HG03039 (cell line): ENCODE results near the gene FABP7.

Source experiments
- ATAC-seq: cut with Tn5 transposase; IDR thresholded peaks from one replicate; pipeline ENCODE4 v1.9.1; 2021; ENCODE audit warnings: mild to moderate bottlenecking, moderate library complexity; ENCODE audit not compliant: unreplicated experiment

The FABP7 gene

DNA sequence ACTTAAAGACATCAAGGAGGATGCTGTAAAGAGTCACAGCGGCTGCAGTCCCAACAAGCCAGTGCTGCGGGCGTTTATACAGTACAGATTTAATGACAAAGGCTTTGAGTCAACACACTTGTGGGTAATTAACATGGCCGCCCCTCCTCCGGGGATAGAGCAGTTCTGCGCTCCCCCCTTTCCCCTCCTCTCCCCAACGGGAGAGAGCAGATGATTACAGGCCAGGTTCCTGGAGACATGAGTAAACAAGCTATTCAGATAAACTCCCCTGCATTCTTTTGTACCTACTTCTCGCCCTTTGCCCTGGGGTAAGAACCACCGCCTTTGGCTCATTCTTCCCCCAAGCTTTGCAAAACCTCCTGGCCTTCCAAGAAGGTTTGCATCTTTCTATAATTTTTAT is 23.6 kb upstream of the FABP7 start:
- no peak for ATAC-seq

DNA sequence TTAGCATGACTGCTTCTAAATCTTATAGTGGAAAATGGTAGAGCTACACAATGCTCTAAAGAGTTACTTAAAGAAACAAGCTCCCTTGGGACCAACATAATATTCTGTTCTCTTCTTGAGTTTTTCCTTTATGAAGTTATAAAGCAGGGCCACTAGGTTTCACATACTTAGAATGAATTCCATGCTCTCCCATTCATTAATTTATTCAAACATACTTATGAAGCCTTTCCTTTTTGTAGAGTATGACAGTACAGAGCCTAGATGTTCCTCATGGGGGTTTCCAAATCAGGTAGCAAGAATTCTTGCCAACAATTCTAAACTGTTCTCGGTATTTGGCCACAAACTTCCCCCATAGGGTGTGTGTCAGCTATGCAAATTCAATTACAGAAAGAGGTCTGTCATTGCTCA is 20.6 kb upstream of the FABP7 start:
- peak; percentile 99 for ATAC-seq

DNA sequence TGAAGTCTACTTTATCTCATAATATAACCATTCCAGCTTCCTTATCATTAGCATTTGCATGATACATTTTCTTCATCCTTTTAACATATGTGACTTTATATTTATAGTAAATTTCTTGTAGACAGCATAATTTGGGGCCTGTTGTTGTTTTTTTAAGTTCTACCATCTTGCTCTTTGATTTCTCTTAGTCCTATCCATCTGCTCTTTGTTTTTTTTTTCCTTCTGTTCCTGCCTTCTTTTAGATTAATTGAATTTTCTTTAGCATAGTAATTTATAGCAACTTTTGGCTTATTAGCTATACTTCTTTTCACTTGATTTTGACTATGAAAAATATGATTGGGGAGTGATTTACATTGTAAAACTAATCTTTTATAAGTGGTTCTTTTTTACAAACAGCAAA is 19.2 kb upstream of the FABP7 start:
- ATAC-seq, result no peak

DNA sequence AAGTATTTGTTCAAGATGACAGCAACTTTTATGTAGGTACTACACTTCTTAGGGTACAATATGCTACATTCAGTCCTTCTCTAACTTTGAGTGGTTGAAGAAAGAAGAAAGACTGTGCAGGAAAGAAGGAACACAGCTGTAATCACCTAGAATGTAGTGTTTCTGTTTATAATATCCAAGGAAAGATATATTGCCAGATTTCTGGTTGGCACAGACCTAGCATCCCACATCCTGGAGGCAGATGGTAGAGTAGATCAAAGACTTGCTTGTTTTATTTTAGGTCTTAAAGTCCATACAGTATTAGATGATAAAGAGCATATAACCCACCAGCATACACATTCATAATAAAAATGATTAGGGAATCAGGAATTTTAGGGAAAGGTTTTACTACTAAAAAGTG is 13.3 kb upstream of the FABP7 start:
- no peak for ATAC-seq

DNA sequence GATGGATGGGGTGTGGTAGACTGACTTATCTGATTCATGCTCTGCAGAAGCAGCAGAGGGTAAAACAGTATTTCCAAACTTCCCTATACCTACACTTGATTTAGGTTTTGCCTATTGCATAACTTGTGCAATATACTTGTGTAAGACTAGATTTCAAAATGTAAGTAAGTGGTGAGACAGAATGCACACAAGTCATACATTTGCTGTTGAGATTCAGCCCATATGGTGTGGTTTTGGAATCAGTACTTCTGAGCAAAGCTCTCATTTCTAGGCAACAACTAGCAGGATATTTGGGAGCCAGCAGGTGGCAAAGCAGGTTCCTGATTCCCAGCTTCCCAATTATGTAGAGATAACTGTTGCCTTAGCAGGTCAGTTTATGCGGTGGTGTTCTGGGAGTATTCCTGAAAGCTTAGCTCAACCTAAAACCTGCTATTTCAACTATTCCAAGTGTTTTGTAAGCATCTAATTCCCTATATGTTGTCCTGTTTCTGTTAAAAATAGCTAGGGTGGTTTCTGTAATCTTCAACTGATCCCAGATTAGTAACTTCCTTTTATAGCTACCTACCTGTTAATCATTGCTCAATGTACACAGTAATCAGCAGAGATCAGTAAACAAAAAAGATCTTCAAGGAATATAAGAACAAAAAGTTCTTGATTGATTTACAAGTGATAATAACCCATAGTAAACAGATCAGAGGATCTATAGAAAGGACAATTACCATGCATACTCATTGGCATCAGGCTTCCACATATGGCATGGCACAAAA is 8.5 kb upstream of the FABP7 start:
- ATAC-seq, result no peak

DNA sequence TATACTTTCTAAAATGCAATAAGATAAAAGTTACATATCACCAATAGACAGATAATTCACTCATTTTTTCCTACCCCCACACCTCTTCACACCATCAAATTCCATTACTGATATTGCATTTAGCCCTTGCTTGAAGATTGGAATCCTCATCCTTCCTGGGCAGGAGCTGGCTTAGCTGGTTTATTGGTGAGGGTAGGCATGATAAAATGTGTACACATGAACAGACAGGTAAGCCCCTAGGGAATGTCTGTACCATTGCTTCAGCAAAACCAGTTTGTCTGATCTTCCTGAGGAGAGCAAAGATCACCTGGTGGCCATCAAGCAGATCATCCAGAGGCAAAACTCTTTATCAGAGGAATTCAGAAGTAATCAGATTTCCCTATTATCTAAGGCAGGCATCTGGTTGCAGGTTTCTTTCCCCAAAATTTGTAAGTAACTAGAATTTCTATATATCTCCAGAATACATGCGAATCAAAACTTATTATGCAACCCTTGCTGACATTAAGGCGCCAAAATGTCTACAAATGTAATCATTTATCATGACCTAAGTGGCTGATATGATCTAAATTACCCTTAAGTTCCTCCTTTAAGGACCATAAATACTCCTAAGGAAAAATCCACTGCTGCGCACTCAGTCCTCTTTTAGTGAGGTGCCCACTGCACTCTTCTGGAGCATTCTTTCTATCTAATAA is 6.6 kb upstream of the FABP7 start:
- ATAC-seq, result no peak

DNA sequence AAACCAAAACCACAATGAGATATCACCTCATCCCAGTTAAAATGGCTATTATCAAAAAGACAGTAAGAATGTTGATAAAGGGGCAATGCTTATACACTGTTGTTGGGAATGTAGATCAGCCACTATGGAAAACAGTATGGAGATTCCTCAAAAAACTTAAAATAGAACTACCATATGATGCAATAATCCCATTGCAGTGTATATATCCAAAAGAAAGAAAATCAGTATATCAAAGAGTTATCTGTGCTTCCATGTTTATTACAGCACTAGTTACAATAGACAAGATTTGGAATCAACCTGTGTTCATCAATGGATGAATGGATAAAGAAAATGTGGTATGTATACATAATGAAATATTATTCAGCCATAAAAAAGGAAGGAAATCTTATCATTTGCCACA is 3.5 kb upstream of the FABP7 start:
- ATAC-seq, result no peak

DNA sequence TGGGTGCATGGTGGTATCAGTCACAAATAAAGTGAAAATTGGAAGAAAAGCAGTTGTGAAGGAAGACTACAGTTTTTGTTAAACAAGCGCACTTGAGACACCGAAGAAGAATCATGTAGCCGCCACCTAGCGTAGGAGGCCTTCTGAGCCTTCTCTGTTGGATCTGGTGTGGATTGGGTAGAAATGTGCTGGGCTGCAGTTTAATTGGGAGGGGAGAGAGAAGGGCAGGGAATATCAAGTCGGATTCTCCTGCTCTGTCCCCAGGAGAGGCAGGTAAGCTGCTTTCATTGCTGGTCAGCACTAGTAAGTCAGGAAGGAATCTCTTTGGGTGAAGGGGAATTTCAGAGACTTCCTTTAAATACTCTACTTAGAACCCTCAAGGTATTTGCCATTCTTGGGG is 1.2 kb upstream of the FABP7 start:
- no peak for ATAC-seq

DNA sequence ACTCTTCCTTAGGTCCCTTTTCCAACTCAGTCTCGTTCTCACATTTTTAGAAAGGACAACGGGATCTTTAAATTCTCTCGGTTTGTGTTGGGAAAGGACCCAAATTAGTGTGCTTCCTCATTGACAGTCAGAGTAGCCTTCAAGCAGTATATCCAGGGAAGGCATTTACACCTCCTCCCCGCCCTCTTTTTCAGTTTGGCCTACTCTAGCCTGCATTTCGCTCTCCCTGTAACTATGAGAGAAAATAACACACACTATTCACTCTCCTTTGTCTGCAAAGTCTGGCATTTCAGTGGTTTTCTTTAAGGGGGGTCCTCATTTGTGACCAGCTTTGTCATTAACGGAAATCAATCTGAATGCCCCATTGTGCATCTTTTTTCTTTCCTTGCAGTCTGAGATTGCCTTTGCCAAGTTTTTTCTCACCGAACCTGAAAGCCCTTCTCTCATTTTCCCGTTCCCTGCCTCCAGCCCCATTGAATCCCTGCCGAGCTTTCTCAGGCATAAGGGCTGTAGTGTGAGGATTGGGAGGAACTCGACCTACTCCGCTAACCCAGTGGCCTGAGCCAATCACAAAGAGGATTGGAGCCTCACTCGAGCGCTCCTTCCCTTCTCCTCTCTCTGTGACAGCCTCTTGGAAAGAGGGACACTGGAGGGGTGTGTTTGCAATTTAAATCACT is 393 bp upstream of the FABP7 start:
- ATAC-seq, result no peak

DNA sequence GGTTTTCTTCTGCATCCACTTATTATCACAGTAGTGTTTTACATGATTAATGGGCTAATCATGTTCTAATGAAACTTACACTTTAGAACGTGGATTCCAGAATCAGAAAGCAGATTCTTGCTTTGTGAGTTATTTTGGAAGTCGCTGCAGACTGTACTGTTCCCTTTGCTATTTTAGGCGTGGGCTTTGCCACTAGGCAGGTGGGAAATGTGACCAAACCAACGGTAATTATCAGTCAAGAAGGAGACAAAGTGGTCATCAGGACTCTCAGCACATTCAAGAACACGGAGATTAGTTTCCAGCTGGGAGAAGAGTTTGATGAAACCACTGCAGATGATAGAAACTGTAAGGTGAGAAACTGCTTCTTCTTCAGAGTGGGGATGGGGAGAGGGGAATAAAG is 598 bp downstream of the FABP7 start:
- no peak for ATAC-seq

DNA sequence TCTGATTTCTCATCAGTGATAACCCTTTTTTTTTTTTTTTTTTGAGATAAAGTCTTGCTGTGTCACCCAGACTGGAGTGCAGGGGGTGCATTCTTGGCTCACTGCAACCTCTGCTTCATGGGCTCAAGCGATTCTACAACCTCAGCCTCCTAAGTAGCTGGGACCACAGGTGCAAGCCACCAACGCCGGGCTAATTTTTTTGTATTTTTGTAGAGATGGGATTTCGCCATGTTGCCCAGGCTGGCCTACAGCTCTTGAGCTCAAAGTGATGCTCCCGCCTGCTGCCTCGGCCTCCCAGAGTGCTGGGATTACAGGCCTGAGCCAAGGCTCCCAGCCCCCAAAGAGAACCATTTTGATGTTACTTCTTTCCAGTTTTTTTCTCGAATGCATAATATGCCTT is 2.2 kb downstream of the FABP7 start:
- no peak for ATAC-seq

DNA sequence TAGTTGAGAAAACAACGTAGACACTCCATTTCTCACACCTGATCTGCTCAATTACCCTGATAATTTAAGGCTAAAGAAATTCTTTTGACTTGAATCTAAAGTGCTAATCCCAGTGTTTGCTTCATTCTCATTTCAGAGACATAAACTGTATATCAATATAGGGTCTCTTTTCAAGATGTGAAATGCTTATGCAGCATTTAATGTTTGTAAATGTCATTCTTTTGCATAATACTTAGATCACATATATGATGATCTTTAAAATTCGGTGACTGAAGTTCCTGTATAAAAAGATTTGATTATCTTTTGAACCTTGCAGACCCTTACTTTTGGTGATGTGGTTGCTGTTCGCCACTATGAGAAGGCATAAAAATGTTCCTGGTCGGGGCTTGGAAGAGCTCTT is 3.9 kb downstream of the FABP7 start:
- no peak for ATAC-seq

DNA sequence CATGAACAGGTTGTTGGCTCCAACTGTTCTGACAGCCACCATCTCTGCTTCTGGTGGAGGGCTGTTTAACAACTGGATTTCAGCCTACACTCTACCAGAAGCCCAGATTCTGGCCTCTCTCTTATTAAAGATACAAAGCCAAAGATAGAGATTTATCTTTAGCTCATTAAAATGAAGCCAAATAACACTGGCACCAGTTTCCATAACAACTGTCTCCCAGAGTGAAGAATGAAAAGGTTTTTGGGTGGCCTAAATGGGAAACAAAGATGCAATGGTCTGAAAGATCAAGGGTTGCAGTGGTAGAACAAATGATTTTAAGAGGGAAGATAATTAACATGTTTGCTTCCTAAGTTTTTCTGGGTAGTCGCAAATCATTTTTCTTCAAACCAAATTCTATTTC is 6.4 kb downstream of the FABP7 start:
- ATAC-seq, result no peak

DNA sequence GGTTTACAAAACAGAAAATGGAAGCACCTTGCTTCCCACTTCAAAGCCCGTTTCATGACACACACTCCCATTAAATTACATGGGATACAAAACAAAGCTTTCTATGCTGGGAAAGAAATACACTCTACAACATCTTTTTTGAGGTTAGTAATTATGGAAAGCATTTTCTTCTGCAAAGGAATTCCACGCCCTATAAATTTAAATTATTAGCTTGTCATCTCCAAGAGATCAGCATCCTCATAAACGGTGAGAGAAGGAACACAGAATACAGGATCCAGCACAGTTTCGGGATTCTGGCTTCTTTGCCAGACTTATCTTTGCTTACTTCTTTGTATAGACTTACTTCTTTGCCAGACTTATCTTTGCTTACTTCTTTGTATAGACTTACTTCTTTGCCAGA is 8.2 kb downstream of the FABP7 start:
- no peak for ATAC-seq

DNA sequence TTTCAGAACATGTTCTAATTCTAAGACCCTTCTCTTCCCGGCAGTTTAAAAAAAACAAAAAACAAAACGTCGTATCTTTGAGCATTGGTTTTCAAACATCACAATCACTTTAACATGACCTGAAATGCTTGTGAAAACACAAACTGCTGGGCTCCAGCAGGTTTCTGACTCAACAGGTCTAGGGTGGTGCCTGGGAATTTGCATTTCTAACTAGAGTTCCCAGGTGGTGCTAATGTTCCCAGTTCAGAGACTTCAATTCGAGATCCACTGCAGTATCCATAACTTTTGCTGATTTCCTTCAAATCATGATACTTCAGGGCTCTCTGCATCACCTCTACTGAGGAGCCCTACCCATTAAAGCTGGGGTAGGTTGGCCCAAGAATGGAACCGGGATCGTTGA is 8.7 kb downstream of the FABP7 start:
- ATAC-seq, result no peak

DNA sequence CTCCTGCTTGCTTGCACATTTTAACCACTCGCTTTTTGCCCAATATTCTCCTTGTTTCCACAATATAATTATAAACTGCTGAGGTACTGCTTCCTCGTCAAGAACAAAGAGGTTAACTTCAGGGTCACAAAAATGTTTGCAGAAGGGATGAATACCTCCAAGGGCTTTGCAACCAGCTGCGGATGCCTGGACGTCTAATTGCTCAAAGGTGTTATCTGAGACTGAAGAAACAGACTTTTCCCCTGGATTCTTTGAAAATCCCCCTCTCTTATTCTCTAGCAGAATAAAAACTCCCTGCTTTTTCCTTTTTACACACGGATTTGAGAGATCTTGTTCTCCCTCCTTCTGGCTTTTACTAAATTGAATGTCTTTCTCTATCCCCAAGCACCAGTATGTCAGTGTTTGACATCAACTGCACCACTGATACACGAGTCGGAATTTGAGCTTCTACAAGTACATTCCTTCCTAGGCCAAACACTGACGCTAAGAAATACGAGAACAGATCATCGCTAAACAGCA is 9.2 kb downstream of the FABP7 start:
- peak; percentile 4 for ATAC-seq

DNA sequence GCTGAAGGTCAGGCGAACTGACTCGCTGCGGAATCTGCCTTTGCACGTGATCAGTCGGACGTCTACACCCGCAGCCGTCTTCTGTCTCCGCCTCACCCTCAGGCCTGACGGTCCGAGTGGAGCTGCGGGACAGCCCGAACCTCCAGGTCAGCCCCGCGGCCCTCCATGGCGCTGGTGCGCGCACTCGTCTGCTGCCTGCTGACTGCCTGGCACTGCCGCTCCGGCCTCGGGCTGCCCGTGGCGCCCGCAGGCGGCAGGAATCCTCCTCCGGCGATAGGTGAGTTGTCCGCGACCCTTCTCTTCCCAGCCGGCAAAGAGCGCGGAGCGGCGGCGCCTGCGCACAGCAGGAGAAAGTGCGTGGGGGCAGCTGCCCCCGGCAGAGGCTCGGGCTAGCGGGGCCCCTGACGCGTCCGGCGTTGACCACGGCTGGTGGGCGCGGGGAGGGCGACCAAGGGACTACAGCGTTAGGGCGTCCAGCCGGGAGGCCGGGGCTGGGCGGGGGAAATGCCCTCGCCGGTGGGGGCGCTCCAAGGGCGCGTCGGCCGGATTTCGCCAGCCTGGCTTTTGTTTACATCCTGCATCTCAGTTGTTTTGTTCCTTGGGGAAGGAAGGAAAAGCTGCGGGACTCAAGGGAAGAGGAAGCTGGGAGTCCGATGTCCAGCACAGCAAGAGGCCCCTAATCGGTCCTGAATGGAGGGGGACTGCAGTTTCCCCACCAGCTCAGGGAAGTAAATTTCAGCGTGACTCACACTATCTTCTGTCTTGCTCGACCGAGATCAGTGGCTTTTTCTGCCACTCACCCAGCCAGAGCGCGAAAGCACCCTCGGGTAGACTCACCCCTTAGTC is 9.9 kb downstream of the FABP7 start, which contains the start of gene SMPDL3A:
TSS of gene SMPDL3A (plus strand) at position 77 of the 846 bp plus-strand sequence. CDS start at position 166, 89 bp downstream.
- peak; percentile 49 for ATAC-seq

DNA sequence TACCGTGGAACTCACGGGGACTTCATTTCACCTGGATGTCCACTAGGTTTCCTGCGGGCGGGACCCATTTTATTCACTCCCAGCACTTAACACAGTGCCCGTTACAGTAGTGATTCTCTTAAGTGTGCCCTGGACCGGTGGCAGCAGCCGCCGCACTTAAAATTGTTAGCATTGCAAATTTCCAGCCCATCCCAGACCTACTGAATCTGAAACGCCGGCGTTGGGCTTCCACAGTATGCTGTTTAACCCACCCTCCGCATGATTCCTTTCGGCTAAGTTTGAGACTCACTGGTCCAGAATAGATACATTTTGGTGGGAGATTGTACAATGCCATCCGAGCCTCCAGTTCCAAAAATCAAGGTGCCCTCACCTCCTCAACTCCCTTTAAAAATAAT is 10.5 kb downstream of the FABP7 start:
- ATAC-seq, result peak; percentile 6

DNA sequence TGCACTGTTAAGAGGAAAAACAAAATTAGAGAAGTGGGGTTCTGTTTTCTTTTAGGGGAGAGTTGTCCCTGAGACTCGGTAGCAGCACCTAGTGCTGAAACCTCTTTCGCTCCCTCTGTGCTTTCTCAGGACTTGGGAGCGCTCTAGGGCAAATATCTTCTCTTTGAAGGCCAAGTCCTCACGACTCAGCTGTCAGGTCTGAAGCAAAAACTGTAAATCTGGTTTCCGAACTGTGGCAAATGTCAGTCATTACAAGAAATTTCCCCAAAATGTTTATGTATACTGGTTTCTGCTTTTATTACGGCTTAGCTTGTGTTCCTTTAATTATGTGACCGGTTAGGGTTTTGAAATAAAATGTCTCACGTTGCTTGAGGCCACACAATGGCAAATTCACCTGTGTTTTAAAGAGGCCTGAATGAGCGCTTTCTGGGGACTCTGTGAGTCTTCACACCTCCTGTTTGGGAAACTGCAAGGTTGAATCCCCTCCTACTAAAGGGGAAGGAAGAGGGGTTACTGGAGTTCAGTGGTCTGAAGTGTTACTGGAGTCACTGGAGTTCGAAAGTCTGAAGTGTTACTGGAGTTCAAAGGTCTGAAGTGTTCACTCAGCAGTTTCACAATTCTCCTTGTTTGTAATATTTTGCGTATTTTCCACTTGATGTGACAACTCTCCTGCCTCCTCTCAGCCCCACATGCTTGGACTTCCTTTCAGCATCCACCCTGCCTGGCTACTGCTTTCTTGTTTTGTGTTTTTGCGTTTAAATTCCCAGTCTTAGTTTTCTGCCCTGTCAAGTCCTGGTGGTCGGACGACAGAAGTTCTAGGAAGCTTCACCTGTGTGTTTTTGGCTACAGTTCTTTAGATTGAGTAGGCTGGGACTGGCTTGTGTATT is 11.2 kb downstream of the FABP7 start:
- no peak for ATAC-seq

DNA sequence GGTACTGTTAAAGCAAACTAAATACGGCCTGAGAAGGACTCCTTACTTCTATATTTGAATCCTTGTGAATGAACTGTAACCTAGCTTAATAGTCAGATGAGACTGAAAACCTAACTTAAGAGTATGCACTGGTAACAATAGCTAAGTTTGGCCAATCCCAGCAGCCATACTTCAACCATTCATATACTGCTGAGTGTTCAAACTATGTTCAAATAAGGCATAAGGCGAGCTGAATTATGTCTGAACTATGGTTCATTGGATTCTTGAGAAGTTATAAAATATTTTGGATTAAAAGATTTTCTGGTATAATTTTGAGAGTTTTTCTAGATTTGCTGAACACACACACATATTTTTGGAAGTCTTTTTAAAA is 11.8 kb downstream of the FABP7 start:
- no peak for ATAC-seq
